GM19324 (cell line): ENCODE data around the gene LYRM4.

Experiments
- ATAC-seq: cut with Tn5 transposase; IDR thresholded peaks from one replicate; pipeline ENCODE4 v1.9.1; 2021; ENCODE audit warnings: mild to moderate bottlenecking, moderate library complexity; ENCODE audit not compliant: unreplicated experiment, low FRiP score

LYRM4 gene

GRCh38 chr6:5179917-5180316 is 80.8 kb downstream of the LYRM4 start:
- ATAC-seq: no peak

GRCh38 chr6:5178806-5179205 is 81.9 kb downstream of the LYRM4 start:
- no peak for ATAC-seq

- no peak for ATAC-seq
These were observed 85.1 kb downstream of the LYRM4 start for GRCh38 chr6:5175635-5176034.

- ATAC-seq: no peak
These were observed 85.8 kb downstream of the LYRM4 start for GRCh38 chr6:5174756-5175549.

GRCh38 chr6:5174244-5174643 is 86.5 kb downstream of the LYRM4 start:
- peak; percentile 82 for ATAC-seq

GRCh38 chr6:5173810-5174209 is 86.9 kb downstream of the LYRM4 start:
- no peak for ATAC-seq

GRCh38 chr6:5172897-5173474 is 87.8 kb downstream of the LYRM4 start:
- ATAC-seq: no peak

- ATAC-seq: no peak
These were observed 88.6 kb downstream of the LYRM4 start for GRCh38 chr6:5172041-5172653.

- ATAC-seq: no peak
These were observed 93.2 kb downstream of the LYRM4 start for GRCh38 chr6:5167501-5167900.

- ATAC-seq: no peak
These were observed 96.7 kb downstream of the LYRM4 start for GRCh38 chr6:5164092-5164491.

GRCh38 chr6:5163247-5163646 is 97.5 kb downstream of the LYRM4 start:
- ATAC-seq: no peak

- ATAC-seq: no peak
These were observed 98.4 kb downstream of the LYRM4 start for GRCh38 chr6:5162355-5162754.

- no peak for ATAC-seq
These were observed 100.5 kb downstream of the LYRM4 start for GRCh38 chr6:5160206-5160605.

GRCh38 chr6:5159162-5159561 is 101.6 kb downstream of the LYRM4 start:
- ATAC-seq: no peak

GRCh38 chr6:5158180-5158579 is 102.6 kb downstream of the LYRM4 start:
- no peak for ATAC-seq

- ATAC-seq: no peak
These were observed 103.1 kb downstream of the LYRM4 start for GRCh38 chr6:5157621-5158138.

GRCh38 chr6:5156627-5157026 is 104.1 kb downstream of the LYRM4 start:
- ATAC-seq: no peak

- ATAC-seq: no peak
These were observed 104.8 kb downstream of the LYRM4 start for GRCh38 chr6:5155906-5156305.

GRCh38 chr6:5153186-5153585 is 107.6 kb downstream of the LYRM4 start:
- ATAC-seq: no peak

- no peak for ATAC-seq
These were observed 108.3 kb downstream of the LYRM4 start for GRCh38 chr6:5152460-5152859.

- no peak for ATAC-seq
These were observed 108.8 kb downstream of the LYRM4 start for GRCh38 chr6:5151955-5152401.
